Esophagus muscularis mucosa (tissue), 3 donors: ENCODE results near the gene PDE4A.

ENCODE experiments used
- EP300 ChIP-seq: sonication (generic); formaldehyde crosslinking; IDR thresholded peaks from one replicate; pipeline ENCODE4 v1.6.1; 2017; ENCODE audit warnings: antibody characterized with exemption
- TF ChIP-seq, protein P1 (sequence below), 3 experiments: fragments of 200-600 bp in 2 of 3; fragments of 450-650 bp in 1 of 3; sonication (generic) in 2 of 3; IDR thresholded peaks; one replicate each; pipeline ENCODE4 v1.5.1; 2017 to 2019; ENCODE audit warnings: antibody characterized with exemption in 3 of 3, mild to moderate bottlenecking in 2 of 3, moderate library complexity in 1 of 3

- no peak for TF ChIP-seq EP300
- TF ChIP-seq, protein P1, sequence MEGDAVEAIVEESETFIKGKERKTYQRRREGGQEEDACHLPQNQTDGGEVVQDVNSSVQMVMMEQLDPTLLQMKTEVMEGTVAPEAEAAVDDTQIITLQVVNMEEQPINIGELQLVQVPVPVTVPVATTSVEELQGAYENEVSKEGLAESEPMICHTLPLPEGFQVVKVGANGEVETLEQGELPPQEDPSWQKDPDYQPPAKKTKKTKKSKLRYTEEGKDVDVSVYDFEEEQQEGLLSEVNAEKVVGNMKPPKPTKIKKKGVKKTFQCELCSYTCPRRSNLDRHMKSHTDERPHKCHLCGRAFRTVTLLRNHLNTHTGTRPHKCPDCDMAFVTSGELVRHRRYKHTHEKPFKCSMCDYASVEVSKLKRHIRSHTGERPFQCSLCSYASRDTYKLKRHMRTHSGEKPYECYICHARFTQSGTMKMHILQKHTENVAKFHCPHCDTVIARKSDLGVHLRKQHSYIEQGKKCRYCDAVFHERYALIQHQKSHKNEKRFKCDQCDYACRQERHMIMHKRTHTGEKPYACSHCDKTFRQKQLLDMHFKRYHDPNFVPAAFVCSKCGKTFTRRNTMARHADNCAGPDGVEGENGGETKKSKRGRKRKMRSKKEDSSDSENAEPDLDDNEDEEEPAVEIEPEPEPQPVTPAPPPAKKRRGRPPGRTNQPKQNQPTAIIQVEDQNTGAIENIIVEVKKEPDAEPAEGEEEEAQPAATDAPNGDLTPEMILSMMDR (IDR thresholded peaks at IDR 0.05), result no peak
These were observed 97.0 kb downstream of the PDE4A start, which contains the start of gene S1PR5 for GRCh38 chr19:10517361-10517759.
